Raji (cell line): Measurements from ENCODE around the gene ZNF646.
A peak's percentile ranks its signal among the peaks of the same experiment; 100 is the strongest.

ENCODE experiments used
- POLR2A ChIP-seq: IDR thresholded peaks from 2 replicates; pipeline ENCODE4 v1.6.1; 2011; ENCODE audit warnings: low read depth, low read length, control low read depth; ENCODE audit not compliant: insufficient read depth

Gene ZNF646

DNA sequence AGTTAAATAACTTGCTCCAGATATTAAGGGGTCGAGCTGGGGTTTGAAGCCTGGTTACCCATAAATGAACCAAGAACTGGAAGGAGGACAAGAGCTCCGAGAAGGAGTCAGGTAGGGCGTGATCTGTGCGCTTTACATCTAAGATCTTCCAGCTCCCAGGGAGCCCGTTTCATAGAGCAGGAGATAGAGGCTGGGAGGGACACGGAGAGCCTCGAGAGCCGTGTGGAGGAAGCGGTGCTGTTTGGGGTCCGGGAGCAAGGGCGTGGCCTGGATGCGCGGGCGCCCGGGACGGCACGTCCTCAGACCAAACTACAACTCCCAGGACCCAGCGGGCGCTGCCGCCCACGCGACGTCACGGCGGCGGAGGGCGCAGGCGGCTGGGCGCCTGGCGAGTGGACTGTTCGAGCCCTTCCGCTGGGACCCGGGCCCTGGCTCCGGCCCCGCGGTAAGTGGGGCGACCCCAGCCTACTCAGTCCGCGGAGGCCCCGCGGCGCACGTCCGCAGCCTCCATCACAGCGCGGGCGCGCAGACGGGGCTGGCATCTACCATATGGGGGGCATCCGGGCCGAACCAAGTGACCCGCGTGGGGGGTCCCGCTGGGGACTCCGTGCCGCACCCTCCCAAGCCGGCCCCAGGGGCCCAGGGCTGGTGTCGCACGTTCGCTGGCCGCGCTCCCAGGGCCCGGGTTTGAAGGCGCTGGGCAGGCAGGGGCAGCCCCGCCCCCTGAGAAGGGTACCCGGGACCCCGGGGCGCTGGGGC, 34.0 kb downstream of the ZNF646 start, which contains the start of gene BCKDK:
TSS of gene BCKDK (plus strand) at position 352 of the 759 bp plus-strand sequence. CDS start 838 bp downstream, outside the sequence.
- TF ChIP-seq POLR2A, result peak; percentile 84

GRCh38 chr16:31108794-31109558, 34.8 kb downstream of the ZNF646 start:
- TF ChIP-seq POLR2A, result no peak

- no peak for TF ChIP-seq POLR2A
Observed at GRCh38 chr16:31109622-31110021, 35.4 kb downstream of the ZNF646 start.

- no peak for TF ChIP-seq POLR2A
Observed at GRCh38 chr16:31110106-31111034, 36.1 kb downstream of the ZNF646 start.

- no peak for TF ChIP-seq POLR2A
Observed at GRCh38 chr16:31111881-31112466, 37.8 kb downstream of the ZNF646 start.

DNA sequence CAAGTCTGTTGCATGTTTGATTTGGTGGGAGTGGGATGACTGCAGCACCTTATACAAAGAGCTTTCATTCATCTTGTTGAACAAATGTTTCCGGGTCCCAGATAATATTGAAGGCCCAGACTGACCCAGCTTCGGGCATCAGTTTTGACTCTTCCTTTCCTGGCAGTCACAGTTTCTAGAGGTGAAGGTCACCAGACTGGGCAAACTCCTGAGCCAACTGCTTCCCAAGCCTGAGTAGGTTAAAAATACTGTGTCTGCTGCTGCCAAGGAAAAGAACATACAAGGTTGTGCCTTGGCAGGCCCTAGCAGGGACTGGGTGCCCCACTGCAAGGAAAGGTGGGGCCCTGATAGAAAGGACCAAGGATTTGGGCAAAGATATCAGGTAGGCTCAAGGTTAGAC, 38.5 kb downstream of the ZNF646 start:
- TF ChIP-seq POLR2A, result no peak

- TF ChIP-seq POLR2A, result no peak
Observed at GRCh38 chr16:31113121-31114120, 39.2 kb downstream of the ZNF646 start.

DNA sequence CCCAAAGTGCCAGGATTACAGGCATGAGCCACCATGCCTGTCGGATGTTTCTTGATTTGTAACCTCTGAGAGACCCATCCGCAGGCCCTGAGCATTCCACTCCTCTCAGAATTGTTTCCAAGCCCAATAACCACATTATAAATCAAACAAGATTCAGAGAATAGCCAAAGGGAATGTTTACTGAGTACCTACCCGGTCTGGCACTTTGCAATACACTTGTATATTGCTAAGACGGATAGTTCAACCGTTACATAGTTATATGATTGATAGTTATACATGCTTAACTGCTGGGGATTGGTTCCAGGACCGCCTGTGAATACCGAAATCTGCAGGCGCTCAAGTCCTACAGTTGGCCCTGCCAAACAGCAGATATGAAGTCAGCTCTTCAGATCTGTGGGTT, 40.2 kb downstream of the ZNF646 start:
- no peak for TF ChIP-seq POLR2A

DNA sequence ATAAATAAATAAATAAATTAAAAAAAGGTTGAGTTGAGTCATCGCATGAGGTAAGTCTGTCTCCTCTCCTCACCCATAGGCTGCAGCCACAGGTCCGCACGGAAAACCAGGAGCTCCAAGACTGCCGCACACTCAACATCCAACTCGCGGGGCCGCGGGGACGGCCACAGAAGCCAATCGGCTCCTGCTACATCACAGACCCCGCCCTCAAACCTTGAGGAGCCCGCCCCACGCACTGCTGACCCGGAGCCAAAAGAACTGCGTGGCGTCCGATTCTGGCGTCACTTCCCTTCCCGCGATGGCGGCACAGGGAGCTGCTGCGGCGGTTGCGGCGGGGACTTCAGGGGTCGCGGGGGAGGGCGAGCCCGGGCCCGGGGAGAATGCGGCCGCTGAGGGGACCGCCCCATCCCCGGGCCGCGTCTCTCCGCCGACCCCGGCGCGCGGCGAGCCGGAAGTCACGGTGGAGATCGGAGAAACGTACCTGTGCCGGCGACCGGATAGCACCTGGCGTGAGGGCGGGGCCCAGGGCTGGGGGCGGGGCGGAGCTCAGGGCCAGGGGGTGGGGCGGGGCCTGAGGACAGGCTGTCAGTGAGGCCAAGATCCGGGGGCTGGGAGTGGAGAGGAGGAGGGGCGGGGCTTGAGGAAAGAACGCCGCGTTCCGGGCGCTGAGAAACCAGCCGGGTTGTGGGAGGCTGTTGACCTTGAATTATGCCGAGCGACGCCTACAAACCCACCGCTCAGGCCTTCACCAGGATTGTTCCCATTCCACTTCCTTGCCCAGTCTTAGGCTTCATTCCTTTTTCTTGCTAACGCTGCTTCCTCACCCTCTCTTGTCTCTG, 43.4 kb downstream of the ZNF646 start, which contains the start of gene KAT8:
TSS of gene KAT8 (plus strand) at position 281 of the 839 bp plus-strand sequence. CDS start at position 299, 18 bp downstream.
- peak; percentile 89 for TF ChIP-seq POLR2A

DNA sequence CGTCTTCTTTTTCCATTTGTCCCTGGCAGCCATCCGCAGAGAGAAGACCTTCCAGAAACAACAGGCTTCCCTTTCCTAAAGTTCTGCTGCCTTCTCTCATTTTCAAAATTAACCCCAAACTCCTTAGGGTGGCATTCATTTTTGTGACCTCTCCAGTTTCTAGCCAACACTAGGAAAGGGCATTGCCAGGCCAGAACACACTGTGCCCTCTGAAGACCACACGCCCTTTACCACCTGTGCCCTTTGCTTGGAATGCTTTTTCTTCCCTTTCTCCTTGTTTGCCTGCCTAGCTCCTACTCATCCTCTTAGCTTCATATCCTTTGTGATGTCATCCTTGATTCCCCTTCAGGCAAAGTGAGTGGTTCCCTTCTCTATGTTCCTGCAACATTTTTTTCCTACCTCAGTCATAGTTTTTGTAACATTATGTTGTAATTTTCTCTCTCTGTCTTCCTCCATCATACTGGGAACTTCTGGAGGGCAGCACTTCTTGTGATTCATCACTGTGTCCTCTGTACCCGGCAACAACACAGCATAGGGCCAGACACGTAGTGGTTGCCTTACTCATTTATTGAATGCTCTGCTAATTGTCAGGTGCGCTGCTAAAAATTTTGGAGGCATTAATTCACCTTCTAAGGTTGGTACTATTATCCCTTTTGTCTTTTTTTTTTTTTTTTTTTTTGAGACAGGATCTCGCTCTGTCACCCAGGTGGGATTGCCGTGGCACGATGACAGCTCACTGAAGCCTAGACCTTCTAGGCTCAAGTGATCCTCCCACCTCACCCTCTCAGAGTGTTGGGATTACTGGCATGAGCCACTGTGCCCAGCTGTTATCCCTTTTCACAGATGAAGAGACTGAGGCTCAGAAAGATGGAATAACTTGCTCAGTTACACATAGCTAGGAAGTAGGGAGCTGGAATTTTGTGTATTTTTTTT, 44.3 kb downstream of the ZNF646 start:
- no peak for TF ChIP-seq POLR2A

- TF ChIP-seq POLR2A, result no peak
Observed at GRCh38 chr16:31120129-31120528, 45.9 kb downstream of the ZNF646 start.
